Colonic mucosa (tissue), 4 donors: ENCODE measurements around the gene TEX22. TPM values are rescaled to one million over a fixed set of nuclear protein-coding genes. Genes with fewer than 3 reads are reported as not detected.

Source experiments
- DNase-seq: peaks from one replicate; pipeline ENCODE4 v3.0.0-alpha.2; 2020
- H3K27ac ChIP-seq: fragments of 200-600 bp; one replicate; pipeline ENCODE4 v1.8.0; 2021
- H3K27me3 ChIP-seq: fragments of 200-600 bp; one replicate; pipeline ENCODE4 v1.8.0; 2021
- H3K36me3 ChIP-seq: fragments of 200-600 bp; one replicate; pipeline ENCODE4 v1.8.0; 2021
- H3K4me1 ChIP-seq: fragments of 200-600 bp; one replicate; pipeline ENCODE4 v1.8.0; 2021; ENCODE audit warnings: mild to moderate bottlenecking
- H3K4me3 ChIP-seq: fragments of 200-600 bp; one replicate; pipeline ENCODE4 v1.8.0; 2021
- H3K9ac ChIP-seq, 2 donors: one replicate each; pipeline ENCODE4 v1.7.0; 2013; ENCODE audit warnings: control low read depth in 2 of 2, low read depth in 2 of 2, low read length in 2 of 2
- H3K9me3 ChIP-seq: fragments of 200-600 bp; one replicate; pipeline ENCODE4 v1.8.0; 2021
- intact Hi-C: fragments of 100-400 bp; cut with DNase I; formaldehyde crosslinking; loops from one replicate; pipeline ENCODE4 v1.14.1; 2022
- total RNA-seq, 2 donors: library from RNA; stranded (reverse); fragmentation: NEBNext Ultra II Directional in 1 of 2; extraction: Animal tissue kit (Norgen Biotek cat#: 25700) in 1 of 2; gene quantifications; one replicate each; pipeline ENCODE4 v1.2.1, GENCODE V29; 2021
- TF ChIP-seq, protein P1 (sequence below): fragments of 200-600 bp; IDR thresholded peaks from one replicate; pipeline ENCODE4 v1.8.0; 2022; ENCODE audit warnings: antibody characterized with exemption, mild to moderate bottlenecking
- donor health status: healthy.
- donor health status: DM: no; HTN: no; CAD: no.
- donor health status: DM: no; HTN: no; CAD: no.

The TEX22 gene
- total RNA-seq, 2 donors from 2014 or later: 1.4 to 2.4 TPM

DNA sequence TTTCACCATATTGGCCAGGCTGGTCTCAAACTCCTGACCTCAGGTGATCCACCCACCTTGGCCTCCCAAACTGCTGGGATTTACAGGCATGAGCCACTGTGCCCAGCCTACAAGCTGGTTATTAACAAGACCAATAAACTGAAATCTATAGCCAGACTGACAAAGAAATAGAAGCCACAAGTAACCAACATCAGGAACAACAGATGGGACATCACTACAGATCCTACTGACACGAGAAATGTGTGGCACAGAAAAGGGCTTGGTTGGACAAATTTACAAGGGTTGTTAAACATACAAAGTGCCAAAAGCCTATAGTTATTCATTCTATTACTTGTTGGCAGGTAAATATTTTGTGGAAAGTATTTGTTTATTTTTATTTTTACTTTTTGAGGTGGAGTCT, 32.9 kb downstream of the TEX22 start:
- H3K4me1 ChIP-seq: no peaks in the 10 kb centered on the region
- no peaks in the 10 kb centered on the region for H3K36me3 ChIP-seq
- no peak overlapping the region for H3K9ac ChIP-seq
- no peak overlapping the region for H3K27ac ChIP-seq
- H3K9me3 ChIP-seq: no peaks in the 10 kb centered on the region
- TF ChIP-seq, protein P1, sequence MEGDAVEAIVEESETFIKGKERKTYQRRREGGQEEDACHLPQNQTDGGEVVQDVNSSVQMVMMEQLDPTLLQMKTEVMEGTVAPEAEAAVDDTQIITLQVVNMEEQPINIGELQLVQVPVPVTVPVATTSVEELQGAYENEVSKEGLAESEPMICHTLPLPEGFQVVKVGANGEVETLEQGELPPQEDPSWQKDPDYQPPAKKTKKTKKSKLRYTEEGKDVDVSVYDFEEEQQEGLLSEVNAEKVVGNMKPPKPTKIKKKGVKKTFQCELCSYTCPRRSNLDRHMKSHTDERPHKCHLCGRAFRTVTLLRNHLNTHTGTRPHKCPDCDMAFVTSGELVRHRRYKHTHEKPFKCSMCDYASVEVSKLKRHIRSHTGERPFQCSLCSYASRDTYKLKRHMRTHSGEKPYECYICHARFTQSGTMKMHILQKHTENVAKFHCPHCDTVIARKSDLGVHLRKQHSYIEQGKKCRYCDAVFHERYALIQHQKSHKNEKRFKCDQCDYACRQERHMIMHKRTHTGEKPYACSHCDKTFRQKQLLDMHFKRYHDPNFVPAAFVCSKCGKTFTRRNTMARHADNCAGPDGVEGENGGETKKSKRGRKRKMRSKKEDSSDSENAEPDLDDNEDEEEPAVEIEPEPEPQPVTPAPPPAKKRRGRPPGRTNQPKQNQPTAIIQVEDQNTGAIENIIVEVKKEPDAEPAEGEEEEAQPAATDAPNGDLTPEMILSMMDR: no peak
- no peak for DNase-seq
- intact Hi-C loops: no loop called here
- no peaks in the 10 kb centered on the region for H3K27me3 ChIP-seq
- no peak overlapping the region for H3K4me3 ChIP-seq

- TF ChIP-seq, protein P1: no peak
- Histone ChIP-seq H3K9ac (no peak overlapping the region), H3K9me3 (no peaks in the 10 kb centered on the region), H3K4me1 (no peaks in the 10 kb centered on the region), H3K36me3 (no peaks in the 10 kb centered on the region), H3K27ac (no peak overlapping the region), H3K27me3 (no peaks in the 10 kb centered on the region), H3K4me3 (no peak overlapping the region)
- intact Hi-C loops: no loop called here
- DNase-seq: no peak
Measured at GRCh38 chr14:105432657-105433056, 34.3 kb downstream of the TEX22 start.

- no peak overlapping the region for H3K27ac ChIP-seq
- H3K9me3 ChIP-seq: no peaks in the 10 kb centered on the region
- TF ChIP-seq, protein P1: no peak
- H3K9ac ChIP-seq: no peak overlapping the region
- intact Hi-C loops: no loop called here
- H3K27me3 ChIP-seq: no peaks in the 10 kb centered on the region
- H3K36me3 ChIP-seq: no peaks in the 10 kb centered on the region
- H3K4me3 ChIP-seq: no peak overlapping the region
- DNase-seq: no peak
- H3K4me1 ChIP-seq: no peaks in the 10 kb centered on the region
Measured at GRCh38 chr14:105433161-105433605, 34.8 kb downstream of the TEX22 start.

GRCh38 chr14:105436402-105436801, 38.1 kb downstream of the TEX22 start:
- no peaks in the 10 kb centered on the region for H3K36me3 ChIP-seq
- no peaks in the 10 kb centered on the region for H3K27me3 ChIP-seq
- H3K4me3 ChIP-seq: no peak overlapping the region
- H3K4me1 ChIP-seq: no peaks in the 10 kb centered on the region
- intact Hi-C loops: loop anchor here (5.0 kb wide), 1 partner anchor 74 kb away; no protein-coding TSS in a partner anchor
- no peak overlapping the region for H3K27ac ChIP-seq
- no peak for DNase-seq
- H3K9me3 ChIP-seq: no peaks in the 10 kb centered on the region
- H3K9ac ChIP-seq: no peak overlapping the region
- TF ChIP-seq, protein P1: no peak

GRCh38 chr14:105436891-105437722, 38.8 kb downstream of the TEX22 start:
- Histone ChIP-seq H3K36me3 (no peaks in the 10 kb centered on the region), H3K9ac (no peak overlapping the region), H3K9me3 (no peaks in the 10 kb centered on the region), H3K27ac (no peak overlapping the region), H3K4me3 (no peak overlapping the region), H3K27me3 (no peaks in the 10 kb centered on the region), H3K4me1 (no peaks in the 10 kb centered on the region)
- intact Hi-C loops: loop anchor here (5.0 kb wide), 1 partner anchor 75 kb away; no protein-coding TSS in a partner anchor
- peak; percentile 62 for DNase-seq
- TF ChIP-seq, protein P1: no peak
